Esophagus muscularis mucosa (tissue), 4 donors: ENCODE results near the gene NAXD.

Experiments
- EP300 ChIP-seq: sonication (generic); formaldehyde crosslinking; IDR thresholded peaks from one replicate; pipeline ENCODE4 v1.6.1; 2017; ENCODE audit warnings: antibody characterized with exemption
- POLR2A ChIP-seq: fragments of 450-650 bp; IDR thresholded peaks from one replicate; pipeline ENCODE4 v1.6.1; 2017; ENCODE audit warnings: antibody characterized with exemption, moderate library complexity, mild to moderate bottlenecking, low read depth
- POLR2AphosphoS5 ChIP-seq, 2 donors: sonication (generic); formaldehyde crosslinking; IDR thresholded peaks; one replicate each; pipeline ENCODE4 v1.6.1; 2017; ENCODE audit warnings: antibody characterized with exemption in 2 of 2
- TF ChIP-seq, protein P1 (sequence below), 3 experiments: fragments of 200-600 bp in 2 of 3; fragments of 450-650 bp in 1 of 3; sonication (generic) in 2 of 3; IDR thresholded peaks; one replicate each; pipeline ENCODE4 v1.5.1; 2017 to 2019; ENCODE audit warnings: antibody characterized with exemption in 3 of 3, mild to moderate bottlenecking in 2 of 3, moderate library complexity in 1 of 3

DNA sequence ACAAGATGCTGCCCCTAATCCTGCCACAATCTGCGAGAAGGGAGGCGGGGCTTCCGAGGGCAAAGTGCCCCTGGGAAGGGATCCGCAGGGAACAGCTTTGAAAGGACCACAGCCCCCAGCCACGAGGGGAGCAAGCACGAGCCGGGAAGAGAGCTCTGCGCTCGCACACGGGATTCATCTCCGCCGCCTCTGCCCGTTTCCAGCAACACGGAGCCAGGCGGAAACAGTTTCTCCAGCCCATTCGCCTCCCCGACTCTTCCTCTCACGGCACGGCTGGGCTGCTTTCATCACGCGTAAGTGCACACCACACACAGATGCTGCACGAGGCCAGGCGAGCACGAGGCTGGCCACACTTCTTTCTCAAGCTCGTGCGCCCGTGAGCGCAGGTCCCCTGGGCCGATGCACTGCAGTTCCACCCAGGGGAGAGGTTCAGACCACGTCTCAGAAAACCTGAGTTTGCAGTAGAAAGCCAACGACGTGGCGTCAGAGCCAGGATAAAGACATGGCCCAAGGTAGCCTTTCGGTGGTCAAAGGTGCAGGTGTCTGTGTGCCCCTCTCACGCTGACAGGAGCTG, 33.6 kb downstream of the NAXD start:
- TF ChIP-seq, protein P1, sequence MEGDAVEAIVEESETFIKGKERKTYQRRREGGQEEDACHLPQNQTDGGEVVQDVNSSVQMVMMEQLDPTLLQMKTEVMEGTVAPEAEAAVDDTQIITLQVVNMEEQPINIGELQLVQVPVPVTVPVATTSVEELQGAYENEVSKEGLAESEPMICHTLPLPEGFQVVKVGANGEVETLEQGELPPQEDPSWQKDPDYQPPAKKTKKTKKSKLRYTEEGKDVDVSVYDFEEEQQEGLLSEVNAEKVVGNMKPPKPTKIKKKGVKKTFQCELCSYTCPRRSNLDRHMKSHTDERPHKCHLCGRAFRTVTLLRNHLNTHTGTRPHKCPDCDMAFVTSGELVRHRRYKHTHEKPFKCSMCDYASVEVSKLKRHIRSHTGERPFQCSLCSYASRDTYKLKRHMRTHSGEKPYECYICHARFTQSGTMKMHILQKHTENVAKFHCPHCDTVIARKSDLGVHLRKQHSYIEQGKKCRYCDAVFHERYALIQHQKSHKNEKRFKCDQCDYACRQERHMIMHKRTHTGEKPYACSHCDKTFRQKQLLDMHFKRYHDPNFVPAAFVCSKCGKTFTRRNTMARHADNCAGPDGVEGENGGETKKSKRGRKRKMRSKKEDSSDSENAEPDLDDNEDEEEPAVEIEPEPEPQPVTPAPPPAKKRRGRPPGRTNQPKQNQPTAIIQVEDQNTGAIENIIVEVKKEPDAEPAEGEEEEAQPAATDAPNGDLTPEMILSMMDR (IDR thresholded peaks at IDR 0.05) = no peak
- no peak for TF ChIP-seq POLR2AphosphoS5 (IDR thresholded peaks at IDR 0.05)
- TF ChIP-seq POLR2A = no peak
- no peak for TF ChIP-seq EP300
